Keratinocyte (primary cell): Measurements from ENCODE around the gene NR6A1.

ENCODE experiments used
- EZH2 ChIP-seq: IDR thresholded peaks from one replicate; pipeline ENCODE4 v1.6.1; 2012; ENCODE audit warnings: inconsistent platforms, mild to moderate bottlenecking, low read length, moderate library complexity
- TF ChIP-seq, protein P1 (sequence below), 3 experiments: IDR thresholded peaks in 1 of 3; conservative IDR thresholded peaks in 1 of 3; optimal IDR thresholded peaks in 1 of 3; 2 replicates in 2 of 3; 3 replicates in 1 of 3; pipeline versions ENCODE3 to v1.5.1; 2011; ENCODE audit warnings: low read length in 3 of 3, mild to moderate bottlenecking in 3 of 3, moderate library complexity in 2 of 3, control low read depth in 1 of 3, inconsistent platforms in 1 of 3; ENCODE audit not compliant: insufficient read depth in 2 of 3; ENCODE audit errors: extremely low read depth in 1 of 3

DNA sequence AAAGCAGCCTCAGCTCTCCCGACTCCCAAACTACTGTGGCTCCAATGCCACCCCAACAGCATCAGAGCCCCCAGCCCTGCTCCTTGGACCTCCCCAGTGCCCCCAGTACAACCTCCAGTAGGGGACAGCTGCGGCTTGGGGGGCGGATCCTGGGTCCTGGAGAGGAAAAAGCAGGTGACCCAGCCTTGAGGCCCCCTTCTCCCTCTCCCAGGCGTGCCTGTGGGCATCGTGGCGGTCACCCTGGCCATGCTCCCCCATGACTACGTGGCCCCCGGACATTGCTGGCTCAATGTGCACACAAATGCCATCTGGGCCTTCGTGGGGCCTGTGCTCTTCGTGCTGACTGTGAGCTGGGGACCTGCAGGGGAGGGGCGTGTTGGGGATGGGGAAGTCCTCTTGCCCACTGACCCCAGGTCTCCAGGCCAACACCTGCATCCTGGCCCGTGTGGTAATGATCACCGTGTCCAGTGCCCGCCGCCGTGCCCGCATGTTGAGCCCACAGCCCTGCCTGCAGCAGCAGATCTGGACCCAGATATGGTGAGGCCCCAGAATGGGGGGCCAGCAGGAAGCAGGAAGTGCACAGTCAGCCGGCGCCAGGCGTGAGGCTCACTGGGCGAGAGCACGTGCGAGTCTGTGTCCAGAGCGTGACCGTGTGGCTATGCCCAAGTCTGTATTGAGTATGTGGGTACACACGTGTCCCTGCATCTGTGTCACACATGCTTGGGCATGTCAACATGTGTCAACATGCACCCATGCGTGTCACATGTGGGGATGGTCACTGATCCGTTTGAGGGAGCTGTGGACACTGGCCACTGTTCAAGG, 301.9 kb downstream of the NR6A1 start:
- TF ChIP-seq EZH2: no peak
- TF ChIP-seq, protein P1, sequence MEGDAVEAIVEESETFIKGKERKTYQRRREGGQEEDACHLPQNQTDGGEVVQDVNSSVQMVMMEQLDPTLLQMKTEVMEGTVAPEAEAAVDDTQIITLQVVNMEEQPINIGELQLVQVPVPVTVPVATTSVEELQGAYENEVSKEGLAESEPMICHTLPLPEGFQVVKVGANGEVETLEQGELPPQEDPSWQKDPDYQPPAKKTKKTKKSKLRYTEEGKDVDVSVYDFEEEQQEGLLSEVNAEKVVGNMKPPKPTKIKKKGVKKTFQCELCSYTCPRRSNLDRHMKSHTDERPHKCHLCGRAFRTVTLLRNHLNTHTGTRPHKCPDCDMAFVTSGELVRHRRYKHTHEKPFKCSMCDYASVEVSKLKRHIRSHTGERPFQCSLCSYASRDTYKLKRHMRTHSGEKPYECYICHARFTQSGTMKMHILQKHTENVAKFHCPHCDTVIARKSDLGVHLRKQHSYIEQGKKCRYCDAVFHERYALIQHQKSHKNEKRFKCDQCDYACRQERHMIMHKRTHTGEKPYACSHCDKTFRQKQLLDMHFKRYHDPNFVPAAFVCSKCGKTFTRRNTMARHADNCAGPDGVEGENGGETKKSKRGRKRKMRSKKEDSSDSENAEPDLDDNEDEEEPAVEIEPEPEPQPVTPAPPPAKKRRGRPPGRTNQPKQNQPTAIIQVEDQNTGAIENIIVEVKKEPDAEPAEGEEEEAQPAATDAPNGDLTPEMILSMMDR (optimal IDR thresholded peaks at IDR 0.05 in 1 of 3, IDR thresholded peaks at IDR 0.05 in 1 of 3, conservative IDR thresholded peaks at IDR 0.05 in 1 of 3; ENCODE audit: extremely low read depth in 1 of 3, insufficient read depth in 2 of 3, low read length in 3 of 3): no peak
